Measurements from ENCODE around the gene FOXG1.

FOXG1 gene

DNA sequence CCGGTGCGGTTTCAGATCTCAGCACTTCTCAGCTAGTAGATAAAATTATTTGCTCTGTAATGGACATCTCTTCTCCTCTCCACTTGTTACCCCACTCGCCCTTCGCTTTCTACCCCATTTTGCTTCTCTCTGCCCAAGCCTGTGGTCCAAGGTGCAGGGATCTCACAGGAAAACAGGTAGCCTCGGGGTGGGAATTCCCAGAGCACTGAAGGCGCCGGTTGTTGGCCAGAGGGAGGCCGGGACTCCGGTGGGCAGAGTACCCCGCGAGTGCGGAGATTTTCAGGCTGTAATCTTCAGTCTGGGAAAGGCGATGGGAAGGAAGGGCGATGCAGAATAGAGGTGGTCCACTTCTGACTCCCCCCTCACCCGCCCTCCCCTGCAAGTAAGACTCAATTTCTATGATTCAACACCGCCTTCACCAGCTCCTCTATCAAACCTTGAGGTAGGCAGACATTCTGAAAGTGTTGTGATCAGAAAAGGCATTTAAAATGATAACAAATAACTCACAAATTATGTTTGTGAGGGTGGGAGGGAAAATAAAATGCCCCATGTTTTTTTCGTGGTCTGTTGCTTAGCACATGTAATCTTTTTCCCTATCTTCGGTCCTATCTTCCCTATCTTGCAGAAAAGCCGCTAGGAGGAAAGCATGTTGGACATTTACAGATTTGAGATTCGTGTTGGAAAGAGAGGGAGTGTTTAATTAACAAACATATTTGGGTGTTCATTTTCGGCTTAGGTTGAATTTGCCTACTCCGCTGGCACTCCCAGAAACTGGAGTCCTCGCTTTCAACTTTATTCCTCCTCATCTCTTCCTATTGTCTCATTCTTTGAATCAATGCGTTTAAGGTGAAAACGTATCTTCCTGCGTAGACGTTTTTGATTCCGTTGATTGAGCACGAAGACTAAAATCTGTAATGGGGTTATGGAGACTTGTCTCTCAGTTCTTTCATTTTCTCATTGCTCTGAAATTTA is 8.5 kb downstream of the FOXG1 start:
- DNase-seq (ENCODE audit: extremely low read depth in 1 of 2, low read depth in 1 of 2), result no peak

DNA sequence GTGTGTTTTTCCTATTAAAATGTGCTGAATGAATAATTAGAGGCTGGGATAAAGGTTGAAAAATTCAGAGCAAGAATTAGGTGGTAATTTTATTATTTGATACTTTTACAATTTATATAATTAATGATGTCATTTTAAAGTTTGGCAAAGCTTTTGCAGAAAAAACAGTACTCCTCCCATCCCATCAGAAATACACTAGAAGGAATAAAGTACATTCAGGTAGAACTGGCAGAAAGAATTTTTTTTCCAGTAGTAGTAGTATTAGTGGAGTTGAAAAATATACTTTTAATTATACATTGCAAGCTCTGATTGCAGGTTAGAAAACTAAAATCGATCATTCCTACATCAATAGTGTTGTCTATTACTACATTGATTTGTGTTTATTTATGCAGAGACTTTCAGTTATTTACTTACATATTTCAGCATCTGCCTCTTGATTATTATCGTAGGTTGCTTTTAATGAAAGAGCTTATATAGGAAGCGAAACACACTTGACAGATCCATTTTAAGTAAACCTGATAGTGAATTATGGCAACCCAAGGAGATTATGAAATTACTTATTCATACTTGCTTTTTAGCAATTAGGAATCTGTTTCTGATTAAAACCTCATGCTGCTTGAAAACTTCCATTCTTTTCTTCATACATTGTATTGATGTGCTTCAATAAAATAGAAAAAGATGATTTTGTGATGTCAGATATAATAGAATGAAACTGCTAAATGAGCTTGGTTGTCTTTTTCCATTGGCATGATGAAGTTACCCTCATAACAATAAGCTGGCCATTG is 10.1 kb downstream of the FOXG1 start:
- no peak for DNase-seq (ENCODE audit: extremely low read depth in 1 of 2, low read depth in 1 of 2)

DNA sequence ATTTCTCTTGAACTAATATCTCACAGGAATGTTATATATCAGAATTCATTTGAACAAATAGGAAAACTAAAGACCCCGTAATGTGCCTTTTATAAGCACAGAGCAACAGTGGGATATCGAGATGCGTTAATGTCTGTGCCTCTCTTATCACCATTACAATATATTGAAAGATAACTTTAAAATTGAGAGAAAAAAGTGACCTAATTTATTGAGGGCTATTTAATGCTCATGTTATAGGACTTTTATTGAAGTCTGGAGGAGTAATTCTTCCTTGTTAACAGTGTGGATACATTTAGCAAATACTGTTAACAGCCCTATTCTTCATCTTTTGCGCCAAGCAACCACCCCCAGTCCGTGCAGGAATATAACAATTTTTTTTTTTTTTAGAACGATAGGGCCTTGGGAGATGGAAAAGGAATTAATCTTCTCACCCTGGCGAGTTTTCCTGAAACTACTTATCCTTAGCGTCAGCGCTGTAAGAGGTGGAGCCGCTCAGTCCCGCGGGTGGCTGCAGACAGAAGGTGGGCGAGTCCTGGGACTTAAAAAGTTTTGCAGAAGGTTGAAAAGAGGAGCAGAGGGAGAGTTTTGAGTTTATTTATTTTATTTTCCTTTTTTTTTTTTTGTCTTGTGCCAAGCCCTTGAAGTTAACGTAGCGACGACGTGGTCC is 11.0 kb downstream of the FOXG1 start:
- no peak for DNase-seq (ENCODE audit: extremely low read depth in 1 of 2, low read depth in 1 of 2)

DNA sequence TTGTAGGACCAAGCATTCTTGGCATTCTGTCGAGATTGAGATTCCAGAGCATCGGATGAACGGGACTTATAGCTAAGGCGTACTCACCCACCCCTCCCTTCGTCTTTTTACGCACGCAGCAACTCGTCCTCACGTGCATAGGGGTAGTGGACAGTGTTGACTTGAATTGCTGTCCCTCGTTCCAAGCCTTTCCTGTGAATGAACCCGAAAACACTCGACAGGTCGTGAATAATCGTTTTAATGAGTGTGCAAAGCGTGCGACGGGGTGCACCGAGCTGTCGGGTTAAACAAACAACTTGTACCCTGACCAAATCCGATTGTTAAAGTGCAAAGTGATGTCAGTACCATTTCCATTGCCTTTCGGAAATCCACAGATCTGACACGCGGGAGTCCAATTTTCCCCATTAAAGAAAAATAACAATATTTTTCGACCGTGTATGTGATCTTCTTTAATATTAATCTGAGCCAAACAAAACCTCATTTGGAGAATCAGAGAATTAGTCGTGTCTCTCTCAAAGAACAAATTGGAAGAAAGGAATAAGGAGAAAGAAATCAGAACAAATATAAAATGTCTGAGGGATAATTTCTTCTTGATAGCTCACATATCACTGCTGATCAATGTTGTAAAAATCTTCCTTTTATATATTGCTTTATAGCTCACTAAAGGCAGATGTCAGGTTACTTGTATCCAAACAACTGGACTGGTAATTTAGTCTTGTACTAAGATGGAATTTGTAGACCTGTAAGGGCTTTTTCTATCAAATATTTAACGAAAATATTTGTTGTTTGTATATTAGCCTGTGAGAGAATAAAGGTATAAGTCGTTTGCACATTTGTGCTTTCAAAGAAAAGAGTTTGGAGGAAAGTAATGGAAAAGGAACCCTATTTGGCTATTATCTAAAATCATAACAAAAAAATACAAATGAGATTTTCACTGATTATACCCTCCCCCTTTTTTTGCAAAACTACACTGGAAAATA is 11.8 kb downstream of the FOXG1 start:
- no peak for DNase-seq (ENCODE audit: extremely low read depth in 1 of 2, low read depth in 1 of 2)

DNA sequence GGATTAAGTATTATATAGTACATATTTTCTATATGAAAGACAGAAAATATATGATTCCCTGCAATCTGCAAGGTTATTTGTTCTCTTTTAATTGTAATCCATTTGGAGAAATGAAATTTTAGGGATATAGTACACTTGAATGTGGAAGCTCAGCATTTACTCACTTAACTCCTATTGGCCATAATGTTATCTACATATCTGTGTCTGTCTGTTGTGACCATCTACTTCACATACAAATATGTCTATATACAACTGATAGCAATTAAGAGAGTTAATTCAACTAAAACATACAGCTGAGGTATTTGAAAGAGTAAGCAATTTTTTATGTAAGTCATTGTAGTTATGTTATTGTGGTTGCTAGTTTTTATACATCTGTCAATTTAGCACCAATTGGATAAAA is 12.9 kb downstream of the FOXG1 start:
- no peak for DNase-seq (ENCODE audit: extremely low read depth in 1 of 2, low read depth in 1 of 2)

DNA sequence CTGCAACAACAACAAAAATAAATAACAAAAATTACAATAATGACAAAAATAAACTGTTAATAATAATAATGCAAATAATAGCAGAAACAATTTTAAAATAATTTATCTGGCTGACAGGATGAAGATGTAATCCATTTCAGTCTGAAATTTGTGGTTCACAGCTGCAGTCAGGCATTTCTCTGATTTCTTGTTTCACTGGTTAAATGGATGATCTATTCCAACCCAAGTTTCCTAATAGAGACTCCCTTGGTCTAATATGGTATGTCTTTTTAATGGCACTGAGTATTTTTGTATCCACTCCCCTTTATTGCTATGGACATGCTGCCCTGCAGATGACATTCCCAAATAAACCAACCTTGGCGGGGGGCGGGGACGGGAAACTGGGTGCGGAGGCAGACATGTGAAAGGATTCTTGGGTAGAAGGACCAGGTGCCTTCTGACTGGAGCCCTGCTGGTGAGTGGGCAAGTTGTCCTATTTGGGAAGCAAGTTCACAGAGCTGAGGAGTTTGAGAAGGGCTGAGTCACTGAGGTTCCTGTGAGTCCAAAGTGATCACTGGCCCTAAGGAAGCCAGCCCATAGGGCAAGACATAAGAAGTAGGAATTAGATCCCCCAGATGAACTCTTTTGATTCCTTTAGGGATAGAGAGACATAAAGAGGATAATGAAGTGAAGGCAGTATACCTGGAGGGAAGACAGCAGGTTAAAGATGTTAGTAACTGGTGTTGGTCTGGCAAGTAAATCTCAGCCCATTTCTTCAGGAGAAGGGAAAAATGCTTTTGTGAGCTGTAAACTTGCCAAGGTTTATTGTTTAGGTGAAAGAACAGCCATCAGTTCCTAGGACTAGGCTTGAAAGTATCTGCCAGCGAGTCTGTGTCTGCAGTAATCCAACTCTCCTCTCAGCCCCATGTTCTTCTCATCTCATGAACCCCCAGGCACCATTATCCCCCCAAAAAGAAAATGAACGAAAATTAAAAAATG is 14.5 kb downstream of the FOXG1 start:
- DNase-seq (ENCODE audit: extremely low read depth in 1 of 2, low read depth in 1 of 2), result no peak

DNA sequence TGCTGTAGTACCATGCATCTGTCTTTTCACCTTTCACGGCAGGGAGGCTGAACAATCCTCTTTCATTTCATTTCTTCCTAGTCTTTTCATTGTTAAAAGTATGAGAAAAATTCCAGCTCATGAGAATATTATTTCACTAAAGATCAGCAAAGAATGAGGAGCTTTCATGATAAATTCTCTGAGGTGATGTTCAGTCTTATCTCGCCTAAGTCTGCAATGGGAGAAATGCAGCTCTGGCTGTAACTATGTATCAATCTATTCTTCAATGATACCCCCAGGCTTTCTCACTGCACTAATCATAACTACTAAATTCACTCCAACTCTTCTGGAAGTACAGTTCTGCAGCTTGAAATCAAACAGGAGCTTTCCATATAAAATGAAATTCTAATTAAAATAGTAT is 15.7 kb downstream of the FOXG1 start:
- DNase-seq (ENCODE audit: extremely low read depth in 1 of 2, low read depth in 1 of 2), result no peak

DNA sequence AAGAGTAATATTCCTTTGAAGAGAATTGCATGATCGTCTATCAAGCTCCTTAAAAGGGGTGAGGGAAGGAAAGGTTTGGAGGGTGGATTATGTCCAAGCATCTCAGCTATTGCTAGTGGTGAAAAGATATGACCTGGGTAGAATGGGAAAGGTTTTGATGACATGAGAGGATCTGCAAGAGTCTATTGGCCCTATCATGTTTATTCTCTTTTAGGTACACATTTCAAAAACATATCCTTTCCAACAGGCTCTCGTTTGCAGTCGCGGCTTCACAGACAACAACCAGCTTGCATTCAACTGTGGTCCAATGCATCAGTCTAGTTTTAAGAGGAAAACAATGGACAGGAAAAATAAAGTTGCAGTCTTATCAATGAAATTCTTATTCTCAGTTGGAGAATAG is 17.1 kb downstream of the FOXG1 start:
- DNase-seq (ENCODE audit: extremely low read depth in 1 of 2, low read depth in 1 of 2), result no peak

DNA sequence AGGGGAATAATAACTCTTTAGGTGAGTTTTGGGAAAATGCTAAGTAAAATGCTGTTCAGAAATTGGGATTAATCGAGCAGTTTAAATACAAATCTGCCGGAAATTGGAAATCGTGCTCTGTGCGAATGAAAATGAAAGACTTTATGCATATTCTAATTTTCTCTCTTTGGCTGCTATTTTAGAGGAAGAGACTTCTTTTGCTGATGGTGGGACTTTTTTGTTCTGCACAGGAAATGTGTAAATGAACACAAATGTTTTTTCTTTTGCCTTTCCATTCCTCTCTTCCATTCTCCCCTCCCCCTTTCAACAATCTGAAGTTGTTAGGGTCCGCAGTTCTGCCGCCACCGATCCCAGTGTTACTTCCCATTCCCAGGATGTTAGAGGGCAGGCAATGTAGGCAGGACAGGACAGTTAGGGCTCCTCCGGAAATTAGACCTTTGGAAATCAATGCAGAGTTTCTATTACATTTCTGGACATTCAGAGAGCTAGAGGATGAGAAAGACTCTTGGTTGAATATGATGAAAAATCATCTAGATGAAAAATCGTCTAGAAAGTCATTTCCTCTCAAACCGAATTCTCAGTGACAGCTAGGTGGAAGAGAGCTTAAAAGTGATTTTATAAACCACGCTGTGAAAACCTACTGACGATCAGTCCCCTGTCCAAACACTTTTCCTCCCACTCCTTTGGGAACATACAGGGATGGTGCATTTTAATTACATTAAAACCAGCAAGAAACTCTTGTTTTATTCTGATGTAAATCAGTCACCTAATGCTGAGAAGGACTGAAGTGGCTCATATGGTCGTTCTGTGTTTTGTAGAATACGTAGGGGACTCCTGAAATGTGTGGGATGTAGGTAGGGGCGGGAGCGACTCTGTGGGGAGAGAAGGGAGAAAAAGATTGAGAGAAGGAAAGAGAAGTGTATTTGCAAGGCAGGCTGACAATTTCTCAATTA is 17.8 kb downstream of the FOXG1 start:
- no peak for DNase-seq (ENCODE audit: extremely low read depth in 1 of 2, low read depth in 1 of 2)

DNA sequence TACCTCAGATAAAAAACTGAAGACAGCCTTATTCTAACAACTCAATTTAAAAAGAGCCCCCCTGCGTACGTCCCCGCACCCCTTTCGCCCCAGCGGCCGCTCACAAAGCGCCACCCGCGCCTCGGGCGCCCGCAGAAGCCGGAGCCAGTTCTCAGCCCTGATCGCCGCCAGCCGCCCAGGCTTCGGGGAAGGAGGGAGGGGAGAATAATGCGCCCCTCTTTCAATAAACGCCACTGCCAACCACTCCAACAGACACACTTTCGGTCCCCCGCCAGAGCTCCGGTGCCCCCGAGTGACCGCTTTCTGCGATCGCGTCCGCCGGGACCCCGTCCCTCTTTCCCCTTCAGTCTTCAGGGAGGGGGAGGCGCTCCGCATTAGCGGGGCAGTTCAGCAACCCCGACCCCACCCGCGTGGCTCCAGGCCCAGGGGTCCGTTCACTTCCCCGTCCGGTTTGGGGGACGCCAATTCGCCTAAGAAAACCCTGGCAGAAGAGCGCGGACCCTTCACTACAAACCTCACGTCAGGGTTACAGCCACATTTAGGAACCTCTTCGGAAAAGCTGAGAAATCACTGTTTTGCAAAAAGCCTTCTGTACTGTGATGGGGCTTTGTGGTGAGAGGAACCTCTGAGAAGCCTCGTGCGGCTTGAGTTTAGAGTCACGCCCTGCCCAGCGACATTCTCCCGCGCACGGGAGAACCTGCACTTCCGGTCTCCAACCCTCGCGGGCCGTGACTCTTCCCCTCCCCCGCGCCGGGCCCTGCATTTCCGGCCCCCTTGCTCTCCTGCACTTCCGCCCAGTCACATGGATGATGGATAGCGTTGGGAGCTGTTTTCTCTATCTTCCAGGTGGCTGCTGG is 18.7 kb downstream of the FOXG1 start:
- no peak for DNase-seq (ENCODE audit: extremely low read depth in 1 of 2, low read depth in 1 of 2)

DNA sequence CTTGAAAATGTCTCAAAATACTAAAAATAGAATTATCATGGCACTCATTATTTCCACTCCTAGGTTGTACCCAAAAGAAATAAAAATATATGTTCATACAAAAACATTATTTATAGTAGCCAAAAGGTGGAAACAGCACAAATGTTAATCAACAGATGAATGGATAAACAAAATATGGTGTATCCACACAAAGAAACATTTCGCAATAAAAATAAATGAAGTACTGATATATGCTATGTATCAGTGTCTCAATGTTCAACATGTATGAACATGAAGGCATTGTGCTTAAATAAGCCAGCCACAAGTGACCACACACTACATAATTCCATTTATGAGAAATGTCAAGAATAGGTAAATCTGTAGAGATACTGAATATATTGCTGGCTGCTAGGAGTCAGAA is 40.9 kb downstream of the FOXG1 start:
- DNase-seq (ENCODE audit: extremely low read depth in 1 of 2, low read depth in 1 of 2), result no peak

DNA sequence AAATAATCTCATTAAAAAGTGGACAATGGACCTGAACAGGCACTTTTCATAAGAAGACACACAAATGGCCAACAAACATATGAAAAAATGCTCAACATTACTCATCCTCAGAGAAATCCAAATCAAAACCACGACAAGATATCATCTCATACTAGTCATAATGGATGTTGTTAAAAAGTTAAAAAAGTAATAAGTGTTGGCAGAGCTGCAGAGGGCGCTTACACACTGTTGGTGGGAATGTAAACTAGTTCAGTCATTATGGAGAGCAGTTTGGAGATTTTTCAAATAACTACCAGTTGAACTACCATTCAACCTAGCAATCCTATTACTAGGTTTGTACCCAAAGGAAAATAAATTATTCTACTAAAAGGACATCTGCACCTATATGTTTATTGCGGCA is 47.2 kb downstream of the FOXG1 start:
- no peak for DNase-seq (ENCODE audit: extremely low read depth in 1 of 2, low read depth in 1 of 2)

Measured in activated CD8-positive, alpha-beta memory T cell treated with anti-CD3 and anti-CD28 coated beads for 1 hour (primary cell).